Measurements from ENCODE around the gene CCNE1. TPM values are rescaled to one million over a fixed set of nuclear protein-coding genes. Genes with fewer than 3 reads are reported as not detected.

Gene CCNE1
- total RNA-seq, 1 donor from 2014 or later: 13.5 TPM

GRCh38 chr19:29768166-29768565 is 43.6 kb upstream of the CCNE1 start:
- H3K9me3 Mint-ChIP-seq: no peaks in the 10 kb centered on the region
- no peak overlapping the region for H3K4me3 Mint-ChIP-seq
- no peak for TF ChIP-seq CTCF (conservative IDR thresholded peaks at IDR 0.05)

GRCh38 chr19:29769997-29770396 is 41.8 kb upstream of the CCNE1 start:
- Mint-ChIP-seq H3K4me1 (ENCODE audit: unreplicated experiment) (peaks cover 7% of the 10 kb centered on the region), H3K4me3 (no peak overlapping the region), H3K27me3 (peaks cover 4% of the 10 kb centered on the region), H3K36me3 (no peaks in the 10 kb centered on the region), H3K9me3 (no peaks in the 10 kb centered on the region), H3K27ac (no peak overlapping the region)
- no peak for TF ChIP-seq CTCF (conservative IDR thresholded peaks at IDR 0.05)
- DNase-seq (ENCODE audit: extremely low spot score, unreplicated experiment): no peak

More at GRCh38 chr19:29768166-29768565, 43.6 kb upstream of the CCNE1 start:
- DNase-seq (ENCODE audit: extremely low spot score, unreplicated experiment): no peak
- Mint-ChIP-seq H3K4me1 (ENCODE audit: unreplicated experiment) (peaks cover 6% of the 10 kb centered on the region), H3K27ac (no peak overlapping the region), H3K36me3 (no peaks in the 10 kb centered on the region), H3K27me3 (peaks cover 7% of the 10 kb centered on the region)

GRCh38 chr19:29770648-29771047 is 41.1 kb upstream of the CCNE1 start:
- TF ChIP-seq CTCF (conservative IDR thresholded peaks at IDR 0.05): no peak
- Mint-ChIP-seq H3K36me3 (no peaks in the 10 kb centered on the region), H3K9me3 (no peaks in the 10 kb centered on the region), H3K27me3 (peaks cover 4% of the 10 kb centered on the region), H3K27ac (no peak overlapping the region), H3K4me1 (ENCODE audit: unreplicated experiment) (peaks cover 13% of the 10 kb centered on the region), H3K4me3 (no peak overlapping the region)
- DNase-seq (ENCODE audit: extremely low spot score, unreplicated experiment): no peak

GRCh38 chr19:29771708-29772414 is 39.9 kb upstream of the CCNE1 start:
- TF ChIP-seq CTCF (conservative IDR thresholded peaks at IDR 0.05): peak; percentile 84
- H3K4me3 Mint-ChIP-seq: no peak overlapping the region
- H3K4me1 Mint-ChIP-seq (ENCODE audit: unreplicated experiment): peaks cover 15% of the 10 kb centered on the region
- peaks cover 4% of the 10 kb centered on the region for H3K27me3 Mint-ChIP-seq
- no peak for DNase-seq (ENCODE audit: extremely low spot score, unreplicated experiment)
- H3K27ac Mint-ChIP-seq: no peak overlapping the region
- no peaks in the 10 kb centered on the region for H3K9me3 Mint-ChIP-seq
- no peaks in the 10 kb centered on the region for H3K36me3 Mint-ChIP-seq

GRCh38 chr19:29772696-29773095 is 39.1 kb upstream of the CCNE1 start:
- Mint-ChIP-seq H3K9me3 (no peaks in the 10 kb centered on the region), H3K4me1 (ENCODE audit: unreplicated experiment) (peaks cover 15% of the 10 kb centered on the region), H3K27me3 (peaks cover 4% of the 10 kb centered on the region), H3K27ac (no peak overlapping the region), H3K36me3 (no peaks in the 10 kb centered on the region), H3K4me3 (no peak overlapping the region)
- TF ChIP-seq CTCF (conservative IDR thresholded peaks at IDR 0.05): no peak
- DNase-seq (ENCODE audit: extremely low spot score, unreplicated experiment): no peak

Measured in type B pancreatic cell (in vitro differentiated cells).